Measurements from ENCODE around the gene MLH3.
A peak's percentile ranks its signal among the peaks of the same experiment; 100 is the strongest.
"Not testable (repeated sequence)": the region's sequence is repeated elsewhere in the genome, so short reads cannot be mapped to it uniquely, and the experiment has no call there.

The MLH3 gene

DNA sequence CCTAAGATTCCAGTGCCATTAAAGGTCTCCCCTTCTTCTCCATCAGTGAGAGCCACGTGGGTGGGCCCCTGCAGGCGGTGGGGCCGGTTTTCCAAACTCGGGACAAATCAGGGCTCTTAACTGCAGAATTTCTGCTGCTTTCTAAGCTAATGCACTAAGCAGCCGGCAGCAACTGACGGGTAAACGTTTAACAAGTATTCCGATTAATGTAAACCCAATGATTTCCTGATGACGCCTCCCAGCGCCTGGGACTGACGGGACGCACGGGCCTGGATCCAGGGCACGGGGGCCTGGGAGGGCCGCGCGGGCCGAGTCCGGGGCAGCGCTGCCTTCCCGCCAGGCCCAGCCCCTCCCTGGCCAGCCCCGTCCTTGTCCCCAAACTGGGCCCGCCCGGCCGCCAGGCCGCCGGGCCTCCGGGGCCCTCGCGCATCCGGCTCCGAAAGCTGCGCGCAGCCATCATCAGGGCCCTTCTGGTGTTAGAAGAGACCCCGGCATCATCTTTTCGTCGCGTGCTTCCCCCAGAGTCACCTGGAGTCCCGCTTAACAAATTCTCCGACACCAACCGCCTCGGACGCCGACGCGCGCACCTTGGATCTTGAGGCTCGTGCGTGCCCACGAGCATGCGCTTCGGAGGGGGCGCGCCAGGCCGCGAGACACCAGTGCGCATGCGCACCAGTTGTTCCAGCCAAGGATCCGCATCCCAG is at the start of gene MLH3:
Gene MLH3, minus strand, starts transcription at position 616 of the 704 bp plus-strand sequence. CDS start 1,812 bp downstream, outside the sequence.
- peak; percentile 46 to 61 (median 57) for DNase-seq (ENCODE audit: low read depth in 2 of 3, low spot score in 2 of 3)

DNA sequence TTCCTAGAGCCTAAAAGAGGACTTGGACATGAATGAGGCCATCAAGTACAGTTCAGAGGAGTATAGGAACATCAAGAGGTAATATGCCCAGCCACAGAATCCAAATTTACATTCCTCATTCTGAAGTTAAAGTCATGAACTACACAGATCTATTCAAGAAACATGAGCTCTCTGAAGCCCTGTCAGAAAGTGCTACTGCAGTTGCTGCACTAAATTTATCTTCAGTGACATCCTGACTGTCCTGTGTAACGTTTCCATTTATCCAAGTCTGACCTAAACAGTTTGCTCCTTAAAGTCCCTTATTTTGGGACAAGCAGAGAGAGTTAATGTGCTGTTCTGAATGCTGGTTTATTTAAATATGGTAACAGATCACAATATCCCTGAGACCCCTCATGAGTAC is 47.4 kb upstream of the MLH3 start:
- DNase-seq (ENCODE audit: low read depth in 2 of 3, low spot score in 2 of 3), result no peak

DNA sequence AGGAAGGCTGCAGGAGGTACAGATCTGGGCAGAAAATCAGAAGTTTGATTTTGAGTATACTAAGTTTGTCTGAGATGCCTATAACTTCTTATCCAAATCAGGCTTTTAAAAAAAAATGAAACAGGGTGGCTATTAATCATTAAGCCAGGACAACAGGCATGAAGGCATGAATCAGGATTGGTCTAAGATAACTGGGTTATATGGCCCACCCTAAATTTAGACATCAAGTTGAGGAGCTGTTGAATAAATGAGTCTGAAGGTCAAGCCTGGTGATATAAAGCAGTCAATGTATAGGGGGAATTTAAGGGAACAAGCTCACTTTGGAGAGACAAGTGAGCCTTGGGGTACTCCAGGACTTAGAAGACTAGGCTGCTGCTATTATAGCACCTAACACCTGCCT is 46.9 kb upstream of the MLH3 start:
- DNase-seq (ENCODE audit: low read depth in 2 of 3, low spot score in 2 of 3), result no peak

DNA sequence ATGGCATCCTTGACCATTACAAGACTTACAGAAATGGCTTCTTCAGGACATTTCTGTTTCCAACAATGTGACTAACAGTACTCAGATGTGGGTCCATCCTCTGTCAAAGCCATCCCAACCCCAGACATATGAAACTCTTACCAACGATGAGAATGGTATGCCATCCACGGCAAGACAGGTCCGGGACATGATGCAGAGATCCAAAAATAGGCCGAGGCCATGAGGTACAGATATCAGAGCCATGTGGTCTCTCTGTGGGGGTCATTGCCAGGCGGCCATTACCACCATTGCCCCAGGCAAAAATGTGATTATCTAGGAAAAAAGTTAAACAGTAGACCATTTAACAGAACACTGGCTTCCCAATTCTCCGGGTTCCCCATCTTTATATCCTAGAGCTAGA is 45.7 kb upstream of the MLH3 start:
- DNase-seq (ENCODE audit: low read depth in 2 of 3, low spot score in 2 of 3), result no peak

DNA sequence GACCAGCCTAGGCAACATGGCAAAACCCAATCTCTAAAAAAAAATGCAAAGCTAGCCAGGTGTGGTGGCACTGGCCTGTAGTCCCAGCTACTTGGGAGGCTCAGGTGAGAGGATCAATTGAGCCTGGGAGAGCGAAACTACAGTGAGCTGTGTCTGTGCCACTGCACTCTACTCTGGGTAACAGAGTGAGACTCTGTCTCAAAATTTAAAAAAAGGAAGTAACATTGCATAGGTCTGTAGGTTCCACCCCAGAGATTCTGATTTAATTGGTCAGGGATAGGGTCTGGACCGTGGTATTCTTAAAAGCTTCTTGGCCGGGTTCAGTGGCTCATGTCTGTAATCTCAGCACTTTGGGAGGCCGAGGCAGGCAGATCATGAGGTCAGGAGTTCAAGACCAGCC is 44.4 kb upstream of the MLH3 start:
- DNase-seq (ENCODE audit: low read depth in 2 of 3, low spot score in 2 of 3), result no peak

DNA sequence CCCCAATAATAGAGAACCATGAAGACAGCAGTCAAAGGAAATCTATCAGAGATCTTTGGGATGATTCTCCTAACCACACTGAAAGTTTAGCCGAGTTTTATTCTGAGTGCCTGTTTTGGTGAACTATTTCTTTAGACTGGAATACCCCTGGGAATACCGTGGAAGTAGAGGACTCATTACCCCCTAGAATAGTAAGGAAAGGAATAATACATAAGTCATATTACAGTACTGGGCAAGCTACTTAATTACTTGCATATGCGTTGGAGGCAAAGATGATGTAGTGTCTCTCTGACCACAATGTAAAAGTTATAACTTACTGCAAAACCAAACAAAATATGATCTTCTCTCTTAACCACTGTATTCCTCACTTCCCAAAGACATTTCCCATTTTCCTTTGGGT is 43.6 kb upstream of the MLH3 start:
- no peak for DNase-seq (ENCODE audit: low read depth in 2 of 3, low spot score in 2 of 3)

DNA sequence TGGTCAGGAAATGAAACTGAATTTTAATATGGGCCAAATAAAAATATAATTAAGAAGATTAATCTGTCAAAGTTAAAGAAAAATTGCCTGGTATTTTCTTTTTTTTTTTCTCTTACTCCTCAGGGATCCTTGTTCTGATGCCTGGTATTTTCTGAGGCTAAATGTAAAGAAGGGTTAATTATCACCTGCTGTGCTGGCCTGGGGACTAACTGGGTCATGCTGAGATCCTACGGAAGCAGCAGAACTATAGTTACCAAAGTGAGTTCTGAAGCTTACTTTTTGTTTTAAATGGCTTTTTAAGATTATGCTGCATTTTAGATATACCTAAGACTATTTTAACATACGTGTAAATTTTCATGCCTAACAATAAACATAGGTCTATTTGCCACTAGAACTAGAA is 41.4 kb upstream of the MLH3 start:
- no peak for DNase-seq (ENCODE audit: low read depth in 2 of 3, low spot score in 2 of 3)

DNA sequence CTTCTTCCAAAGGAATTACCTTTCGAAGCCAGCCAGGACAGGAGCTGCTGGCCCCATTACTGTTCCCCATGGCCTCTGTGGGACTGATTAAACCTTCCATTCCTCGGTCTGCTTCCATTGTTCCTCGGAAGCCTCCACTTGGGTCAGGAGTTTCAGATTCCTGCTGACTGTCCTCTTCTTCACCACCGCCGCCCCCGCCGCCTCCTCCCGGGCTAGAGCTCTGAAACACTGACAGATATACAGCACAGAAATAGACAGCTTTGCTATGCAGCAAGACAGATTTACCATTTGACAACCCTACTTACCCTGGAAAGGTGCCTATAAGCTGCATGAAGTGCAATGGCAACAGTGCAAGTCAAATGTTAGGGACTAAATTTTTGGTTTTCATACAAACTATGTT is 40.0 kb upstream of the MLH3 start:
- DNase-seq (ENCODE audit: low read depth in 2 of 3, low spot score in 2 of 3), result no peak

DNA sequence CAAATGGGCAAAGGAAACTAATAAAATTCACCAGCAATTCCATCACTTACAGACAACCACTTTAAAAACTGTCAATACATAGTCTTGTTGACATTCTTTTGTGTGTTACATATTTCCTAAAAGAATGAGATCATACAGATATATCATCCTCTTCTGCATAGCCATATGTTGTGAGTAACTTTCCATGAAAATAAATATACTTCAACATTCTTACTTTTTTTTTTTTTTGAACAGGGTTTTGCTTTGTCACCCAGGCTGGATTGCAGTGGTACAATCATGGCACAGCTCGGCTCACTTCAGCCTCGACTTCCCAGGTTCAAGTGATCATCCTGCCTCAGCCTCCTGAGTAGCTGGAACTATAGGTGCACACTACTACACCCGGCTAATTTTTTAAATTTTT is 39.1 kb upstream of the MLH3 start:
- no peak for DNase-seq (ENCODE audit: low read depth in 2 of 3, low spot score in 2 of 3)

DNA sequence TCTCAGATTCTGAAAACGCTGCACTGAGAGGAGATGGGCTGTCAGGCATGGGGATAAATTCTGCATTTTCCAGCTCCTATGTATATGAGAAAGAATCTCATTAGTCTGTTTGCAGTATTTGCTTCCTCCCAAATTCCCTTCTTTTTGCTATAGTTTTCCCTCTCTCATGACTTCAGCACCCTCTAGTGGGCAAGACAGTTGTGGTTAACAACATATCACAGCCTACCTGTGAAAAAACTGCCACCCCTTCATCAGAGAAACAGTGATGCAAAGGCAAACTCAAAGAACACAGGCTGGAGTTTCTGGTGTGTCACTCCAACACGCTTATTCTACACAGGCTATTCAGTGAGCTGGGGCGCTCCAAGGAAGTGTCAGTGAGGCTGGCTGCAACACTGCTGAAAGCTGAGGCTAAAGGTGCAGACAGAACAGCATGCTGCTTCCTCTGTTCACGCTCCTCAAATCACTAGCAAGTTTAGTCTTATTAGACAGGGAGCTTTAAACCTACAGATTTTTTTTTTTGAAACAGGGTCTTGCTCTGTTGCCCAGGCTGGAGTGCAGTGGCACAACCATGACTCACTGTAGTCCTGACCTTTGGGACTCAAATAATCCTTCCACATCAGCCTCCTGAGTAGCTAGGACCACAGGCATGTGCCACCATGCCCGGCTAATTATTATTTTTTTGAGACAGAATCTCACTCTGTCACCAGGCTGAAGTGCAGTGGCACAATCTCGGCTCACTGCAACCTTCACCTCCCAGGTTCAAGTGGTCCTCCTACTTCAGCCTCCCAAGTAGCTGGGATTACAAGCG is 37.5 kb upstream of the MLH3 start:
- DNase-seq (ENCODE audit: low read depth in 2 of 3, low spot score in 2 of 3), result no peak

DNA sequence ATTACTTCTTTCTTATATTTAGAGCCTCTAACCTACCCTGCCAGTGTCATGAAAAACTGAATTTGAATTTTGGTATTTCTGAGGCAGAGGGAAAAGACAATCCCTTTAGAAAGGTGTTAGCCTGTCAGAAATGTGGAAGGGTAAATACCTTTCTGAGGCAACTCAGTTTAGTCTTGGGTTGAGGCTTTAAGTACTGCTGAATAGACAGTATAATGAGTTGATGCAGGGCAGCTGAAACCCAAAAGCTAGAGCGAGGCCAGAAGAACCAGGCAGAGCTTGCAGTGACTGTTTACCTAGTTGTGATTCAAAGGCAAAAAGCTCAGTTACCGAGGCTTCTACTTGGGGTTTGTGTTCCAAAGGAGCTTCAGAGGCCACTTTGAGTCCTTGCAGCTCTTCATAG is 36.9 kb upstream of the MLH3 start:
- DNase-seq (ENCODE audit: low read depth in 2 of 3, low spot score in 2 of 3), result no peak

DNA sequence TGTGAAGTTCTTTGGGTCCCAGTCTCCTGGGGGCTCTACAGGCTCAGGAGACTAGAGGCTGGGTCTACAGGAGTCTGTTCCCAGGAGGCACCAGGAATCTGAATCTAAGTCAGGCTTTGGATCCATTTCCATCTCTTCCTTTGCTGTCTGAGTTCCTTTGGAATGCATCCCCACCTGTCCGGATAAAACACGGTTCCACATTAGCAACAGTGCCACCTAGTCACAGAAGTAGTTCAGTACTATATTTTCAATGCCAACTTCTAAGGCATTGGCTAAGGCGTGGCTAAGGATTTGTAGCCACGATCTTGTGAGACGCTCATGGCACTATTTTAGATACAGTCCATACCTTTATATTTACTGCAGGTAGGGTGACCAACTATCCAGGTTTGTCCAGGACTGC is 33.2 kb upstream of the MLH3 start:
- no peak for DNase-seq (ENCODE audit: low read depth in 2 of 3, low spot score in 2 of 3)

DNA sequence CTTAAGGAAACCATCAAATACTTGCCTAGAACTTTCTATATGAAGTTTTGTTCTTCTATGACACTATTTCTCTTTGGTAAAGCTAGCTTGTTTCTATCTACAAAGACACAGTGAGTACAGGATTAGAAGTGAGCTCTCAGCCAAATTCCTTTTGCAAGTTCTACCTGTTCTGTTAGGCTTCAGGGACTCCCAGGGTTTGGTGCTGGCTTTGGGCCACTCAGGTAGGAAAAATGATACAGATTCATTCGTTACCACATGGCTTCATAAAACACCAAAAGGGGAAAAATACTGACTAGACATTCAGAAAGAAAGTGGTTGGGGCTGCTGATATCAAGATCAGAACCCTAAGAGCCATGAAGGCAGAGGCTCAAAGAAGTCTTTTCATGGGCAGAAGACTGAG is 32.0 kb upstream of the MLH3 start:
- DNase-seq (ENCODE audit: low read depth in 2 of 3, low spot score in 2 of 3), result no peak

DNA sequence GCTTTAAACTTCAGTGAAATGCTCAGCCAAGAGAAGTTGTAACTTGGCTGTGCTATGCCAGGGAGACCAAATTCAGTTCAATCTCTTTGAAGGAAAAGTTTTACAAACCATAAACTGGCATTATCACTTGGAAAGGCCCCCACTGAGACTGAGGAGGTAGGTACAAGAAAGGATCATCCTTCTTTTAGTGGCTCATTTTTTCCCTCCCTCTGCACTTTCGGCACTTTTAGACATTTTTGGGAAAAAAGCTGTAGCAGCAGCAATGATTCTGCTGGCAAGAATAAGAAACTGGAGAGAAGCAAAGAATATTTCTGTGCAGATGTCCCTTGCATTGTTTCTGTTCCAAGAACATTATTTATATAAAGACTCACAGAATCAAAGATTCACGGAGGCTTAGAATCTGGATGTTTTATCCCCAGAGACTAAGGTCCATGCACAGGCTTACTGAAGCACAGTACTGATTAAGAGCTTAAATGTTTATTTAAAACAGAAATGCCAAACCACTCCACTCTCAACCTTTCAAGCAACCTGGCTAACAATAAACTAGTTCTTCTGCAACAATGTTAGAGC is 30.5 kb upstream of the MLH3 start:
- no peak for DNase-seq (ENCODE audit: low read depth in 2 of 3, low spot score in 2 of 3)

DNA sequence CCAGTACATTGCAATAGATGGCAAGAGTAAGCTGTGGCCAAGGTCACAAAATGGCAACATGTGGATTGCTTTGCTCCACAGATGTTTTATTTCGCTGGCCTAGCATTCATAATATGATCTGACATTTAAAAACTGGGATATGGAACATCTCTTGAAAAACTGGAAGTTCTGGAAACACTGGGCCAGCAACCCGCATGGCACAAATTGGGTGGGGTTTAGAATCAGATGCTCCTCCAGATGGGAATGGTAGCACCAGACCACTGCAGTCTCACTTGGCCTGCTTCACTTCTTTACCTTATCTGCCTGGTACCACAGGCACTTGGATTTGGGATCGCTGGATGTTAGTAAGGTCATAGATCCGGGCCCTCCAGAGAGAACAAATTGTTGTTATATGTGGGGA is 28.3 kb upstream of the MLH3 start:
- DNase-seq (ENCODE audit: low read depth in 2 of 3, low spot score in 2 of 3), result no peak

DNA sequence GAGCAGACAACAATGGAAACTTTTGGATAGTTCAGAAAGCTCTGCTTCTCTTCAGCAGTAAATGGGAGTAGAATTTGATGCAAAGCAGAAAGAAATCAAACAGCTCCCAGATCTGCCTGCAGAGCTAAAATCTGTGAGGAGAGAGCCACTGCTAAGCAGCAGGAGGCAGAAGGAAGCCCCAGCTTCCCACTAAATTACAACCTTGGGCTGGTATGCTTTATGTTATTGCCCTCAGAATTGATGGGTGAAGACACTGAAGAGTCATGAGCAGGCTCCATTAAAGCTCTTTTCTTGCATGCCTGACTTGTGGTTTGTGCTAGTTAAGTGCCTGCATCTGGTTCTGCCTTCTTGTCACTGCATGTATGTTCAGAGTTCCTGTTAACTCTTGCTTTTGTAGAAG is 26.5 kb upstream of the MLH3 start:
- no peak for DNase-seq (ENCODE audit: low read depth in 2 of 3, low spot score in 2 of 3)

DNA sequence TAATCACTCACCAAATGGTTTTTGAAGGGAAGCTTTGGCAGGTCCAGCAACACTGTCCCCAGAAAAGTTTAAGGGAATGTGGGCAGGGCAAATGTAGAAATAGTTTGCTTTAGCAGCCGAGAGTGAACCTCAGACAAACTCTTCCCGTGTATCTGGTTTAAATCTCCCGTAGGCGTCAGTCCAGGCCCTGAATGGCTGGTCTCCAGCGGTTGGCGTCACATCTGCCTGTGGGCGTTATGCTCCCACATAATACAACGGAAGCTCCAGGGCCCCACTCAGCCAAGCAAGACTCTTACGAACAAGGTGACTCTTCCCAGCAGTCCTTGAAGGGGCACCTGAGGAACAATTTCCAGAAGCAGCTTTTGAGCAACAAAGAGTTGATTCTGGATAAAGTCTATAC is 19.1 kb upstream of the MLH3 start:
- no peak for DNase-seq (ENCODE audit: low read depth in 2 of 3, low spot score in 2 of 3)

DNA sequence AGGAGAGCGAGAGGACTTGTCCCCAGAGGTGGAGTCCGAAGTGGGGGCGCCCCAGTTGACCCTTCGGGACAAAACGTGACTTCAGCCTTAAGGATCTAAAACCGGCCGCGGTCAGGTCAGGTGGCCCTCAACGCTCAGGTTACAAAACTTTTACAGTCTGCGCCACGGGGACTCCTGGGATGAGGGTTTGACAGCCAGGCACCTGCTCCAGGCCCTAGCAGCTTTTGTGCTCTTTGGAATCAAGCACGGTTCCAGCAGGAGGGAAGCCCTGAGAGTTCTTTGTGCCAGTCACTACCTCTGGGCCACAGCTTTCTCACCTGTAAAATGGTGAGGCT is 18.5 kb upstream of the MLH3 start:
- DNase-seq (ENCODE audit: low read depth in 2 of 3, low spot score in 2 of 3), result no peak

DNA sequence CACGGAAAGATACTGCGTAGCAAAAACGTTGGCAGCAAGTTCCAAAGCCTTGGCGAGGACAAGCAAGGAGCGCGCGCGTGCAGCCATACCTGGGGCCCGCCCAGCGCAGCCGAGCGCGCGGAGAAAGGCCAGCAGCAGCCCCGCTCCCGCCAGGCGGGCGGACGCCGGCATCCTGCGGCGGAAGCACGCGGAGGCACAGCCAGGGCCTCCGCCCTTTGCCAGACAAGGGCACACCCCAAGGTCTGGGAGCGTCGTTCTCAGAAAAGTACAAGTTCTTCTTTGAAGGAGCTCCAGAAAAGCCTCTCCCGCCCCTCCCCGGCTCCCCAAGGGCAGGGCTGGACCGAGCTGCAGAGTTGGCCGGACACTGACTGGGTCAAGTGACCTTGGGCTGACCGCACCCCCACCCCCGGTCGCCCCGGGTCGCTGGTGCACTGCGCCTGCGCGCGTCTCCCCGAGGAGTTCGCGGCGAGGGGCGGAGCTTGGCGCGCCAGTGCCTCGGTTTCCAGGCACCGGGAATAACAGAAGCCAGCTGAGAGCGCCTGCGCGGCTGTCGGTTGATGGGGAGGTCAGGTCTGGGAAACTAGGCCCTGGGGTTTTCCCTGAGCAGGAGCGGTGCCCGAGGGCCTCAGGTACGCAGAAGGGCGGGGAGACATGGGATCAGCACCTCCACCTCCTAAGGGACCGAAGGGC is 18.0 kb upstream of the MLH3 start, which contains the start of gene ZC2HC1C:
Gene ZC2HC1C, plus strand, starts transcription at position 521 of the 690 bp plus-strand sequence. CDS start 933 bp downstream, outside the sequence.
- peak; percentile 53 to 57 (median 53) for DNase-seq (ENCODE audit: low read depth in 2 of 3, low spot score in 2 of 3)

DNA sequence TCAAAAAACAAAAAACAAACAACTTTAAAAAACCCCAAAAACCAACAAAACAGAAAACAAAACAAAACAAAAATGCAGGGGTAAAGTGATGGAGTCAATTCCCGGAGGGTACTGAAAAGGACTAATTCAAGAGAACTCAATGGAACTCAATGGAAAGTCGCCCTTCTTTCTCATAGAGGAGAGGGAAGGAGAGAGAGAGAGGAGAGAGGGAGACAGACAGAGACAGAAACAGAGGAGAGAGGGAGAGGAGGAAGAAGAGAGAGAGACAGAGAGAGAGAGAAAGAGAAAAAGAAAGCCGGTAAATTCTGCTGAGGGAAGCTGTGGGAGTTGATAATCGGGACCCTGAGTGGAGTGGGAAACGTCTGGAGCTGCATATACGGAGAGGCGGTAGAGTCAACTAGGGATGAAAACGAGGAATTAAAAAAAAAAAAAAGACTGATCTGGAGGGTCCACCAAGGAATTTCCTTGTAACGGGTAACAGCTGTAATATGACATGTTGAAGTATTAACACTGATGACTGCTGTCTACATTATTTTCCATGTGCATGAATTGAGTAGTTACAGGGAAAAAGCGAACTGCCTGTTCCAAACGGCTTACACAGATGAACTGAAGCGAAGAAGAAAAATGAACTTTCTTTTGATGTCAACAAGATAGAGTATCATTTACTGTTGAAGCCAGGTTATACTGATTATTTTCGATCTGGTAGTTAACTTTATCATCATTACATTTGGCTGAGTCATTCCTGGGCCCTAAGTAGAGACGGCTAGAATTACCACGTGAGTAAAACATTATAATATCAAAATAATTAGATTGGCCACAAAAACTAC is 17.2 kb upstream of the MLH3 start:
- no peak for DNase-seq (ENCODE audit: low read depth in 2 of 3, low spot score in 2 of 3)

DNA sequence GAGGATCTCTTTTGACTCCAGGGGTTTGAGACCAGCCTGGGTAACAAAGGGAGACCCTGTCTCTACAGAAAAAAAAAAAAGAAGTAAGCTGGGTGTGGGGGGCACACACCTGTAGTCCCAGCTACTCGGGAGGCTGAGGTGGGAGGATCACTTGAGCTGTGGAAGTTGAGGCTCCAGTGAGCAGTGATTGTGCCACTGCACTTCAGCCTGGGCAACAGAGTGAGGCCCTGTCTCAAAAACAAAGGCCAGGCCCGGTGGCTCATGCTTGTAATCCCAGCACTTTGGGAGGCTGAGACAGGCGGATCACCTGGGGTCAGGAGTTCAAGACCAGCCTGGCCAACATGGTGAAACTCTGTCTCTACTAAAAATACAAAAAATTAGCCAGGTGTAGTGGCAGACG is 16.5 kb upstream of the MLH3 start:
- not testable (repeated sequence) for DNase-seq (ENCODE audit: low read depth in 2 of 3, low spot score in 2 of 3)
